ENCODE data around the gene ZNF525.

DNA sequence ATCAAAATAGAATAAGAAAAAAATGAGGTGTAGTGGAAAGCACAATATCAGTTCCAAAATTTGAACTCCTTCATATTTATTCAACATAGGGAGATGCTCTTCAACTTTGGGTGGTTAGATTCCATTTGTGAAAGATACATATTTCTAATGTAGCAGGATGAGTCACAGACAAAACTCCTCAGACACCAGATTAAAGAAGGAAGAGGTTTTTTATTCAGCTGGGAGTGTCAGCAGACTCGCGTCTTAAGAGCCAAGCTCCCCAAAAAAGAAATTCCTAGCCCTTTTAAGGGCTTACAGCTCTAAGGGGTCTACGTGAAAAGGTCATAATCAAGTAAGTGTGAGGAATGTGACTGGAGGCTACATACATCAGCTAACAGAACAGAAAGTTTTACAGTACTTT lies 22.7 kb downstream of the ZNF525 start:
- TF ChIP-seq USF2 (IDR thresholded peaks at IDR 0.05; ENCODE audit: borderline replicate concordance, low read depth, low read length): no peak
- TF ChIP-seq RAD21 (IDR thresholded peaks at IDR 0.05; ENCODE audit: low read length): no peak
- TF ChIP-seq, protein P1, sequence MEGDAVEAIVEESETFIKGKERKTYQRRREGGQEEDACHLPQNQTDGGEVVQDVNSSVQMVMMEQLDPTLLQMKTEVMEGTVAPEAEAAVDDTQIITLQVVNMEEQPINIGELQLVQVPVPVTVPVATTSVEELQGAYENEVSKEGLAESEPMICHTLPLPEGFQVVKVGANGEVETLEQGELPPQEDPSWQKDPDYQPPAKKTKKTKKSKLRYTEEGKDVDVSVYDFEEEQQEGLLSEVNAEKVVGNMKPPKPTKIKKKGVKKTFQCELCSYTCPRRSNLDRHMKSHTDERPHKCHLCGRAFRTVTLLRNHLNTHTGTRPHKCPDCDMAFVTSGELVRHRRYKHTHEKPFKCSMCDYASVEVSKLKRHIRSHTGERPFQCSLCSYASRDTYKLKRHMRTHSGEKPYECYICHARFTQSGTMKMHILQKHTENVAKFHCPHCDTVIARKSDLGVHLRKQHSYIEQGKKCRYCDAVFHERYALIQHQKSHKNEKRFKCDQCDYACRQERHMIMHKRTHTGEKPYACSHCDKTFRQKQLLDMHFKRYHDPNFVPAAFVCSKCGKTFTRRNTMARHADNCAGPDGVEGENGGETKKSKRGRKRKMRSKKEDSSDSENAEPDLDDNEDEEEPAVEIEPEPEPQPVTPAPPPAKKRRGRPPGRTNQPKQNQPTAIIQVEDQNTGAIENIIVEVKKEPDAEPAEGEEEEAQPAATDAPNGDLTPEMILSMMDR (IDR thresholded peaks at IDR 0.05): no peak
- TF ChIP-seq JUND (IDR thresholded peaks at IDR 0.05): no peak
- TF ChIP-seq, protein P2, sequence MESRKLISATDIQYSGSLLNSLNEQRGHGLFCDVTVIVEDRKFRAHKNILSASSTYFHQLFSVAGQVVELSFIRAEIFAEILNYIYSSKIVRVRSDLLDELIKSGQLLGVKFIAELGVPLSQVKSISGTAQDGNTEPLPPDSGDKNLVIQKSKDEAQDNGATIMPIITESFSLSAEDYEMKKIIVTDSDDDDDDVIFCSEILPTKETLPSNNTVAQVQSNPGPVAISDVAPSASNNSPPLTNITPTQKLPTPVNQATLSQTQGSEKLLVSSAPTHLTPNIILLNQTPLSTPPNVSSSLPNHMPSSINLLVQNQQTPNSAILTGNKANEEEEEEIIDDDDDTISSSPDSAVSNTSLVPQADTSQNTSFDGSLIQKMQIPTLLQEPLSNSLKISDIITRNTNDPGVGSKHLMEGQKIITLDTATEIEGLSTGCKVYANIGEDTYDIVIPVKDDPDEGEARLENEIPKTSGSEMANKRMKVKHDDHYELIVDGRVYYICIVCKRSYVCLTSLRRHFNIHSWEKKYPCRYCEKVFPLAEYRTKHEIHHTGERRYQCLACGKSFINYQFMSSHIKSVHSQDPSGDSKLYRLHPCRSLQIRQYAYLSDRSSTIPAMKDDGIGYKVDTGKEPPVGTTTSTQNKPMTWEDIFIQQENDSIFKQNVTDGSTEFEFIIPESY (IDR thresholded peaks at IDR 0.05; ENCODE audit: borderline replicate concordance, low read depth): no peak
- no peak for TF ChIP-seq EZH2phosphoT487 (IDR thresholded peaks at IDR 0.05; ENCODE audit: borderline replicate concordance, low read depth)
- no peak for TF ChIP-seq GABPA (IDR thresholded peaks at IDR 0.05; ENCODE audit: low read depth)
- no peak for TF ChIP-seq MEF2A (IDR thresholded peaks at IDR 0.05; ENCODE audit: borderline replicate concordance, low read depth)
- no peak for TF ChIP-seq RXRA (IDR thresholded peaks at IDR 0.05; ENCODE audit: borderline replicate concordance, low read depth)
- no peak for TF ChIP-seq MAX (IDR thresholded peaks at IDR 0.05; ENCODE audit: low read depth)
